Body of pancreas (tissue), 4 donors: Measurements from ENCODE around the gene ARRB1.

Source experiments
- CTCF ChIP-seq, 7 experiments: fragments of 450-650 bp in 4 of 7; fragments of 200-600 bp in 3 of 7; sonication (generic) in 3 of 7; IDR thresholded peaks; one replicate each; pipeline ENCODE4 v1.5.1; 2016 to 2019; ENCODE audit warnings: antibody characterized with exemption in 7 of 7
- POLR2A ChIP-seq, 3 donors: fragments of 450-650 bp; IDR thresholded peaks; one replicate each; pipeline ENCODE4 v1.6.1; 2016; ENCODE audit warnings: antibody characterized with exemption in 3 of 3, mild to moderate bottlenecking in 2 of 3

- no peak for TF ChIP-seq CTCF (IDR thresholded peaks at IDR 0.05)
- TF ChIP-seq POLR2A (IDR thresholded peaks at IDR 0.05) = no peak
These were observed 28.8 kb upstream of the ARRB1 start for GRCh38 chr11:75380245-75380644.
